Activated effector memory CD4-positive, alpha-beta T cell treated with Interleukin-2 at 50 U/mL for 16 hours (primary cell): ENCODE measurements around the gene ANKRD34B.

Experiments used
- DNase-seq: peaks from one replicate; pipeline ENCODE4 v3.0.0-alpha.2; 2020

Gene ANKRD34B

GRCh38 chr5:80569086-80569960 is 757 bp downstream of the ANKRD34B start:
- DNase-seq: no peak

GRCh38 chr5:80568251-80568650 is 1.8 kb downstream of the ANKRD34B start:
- no peak for DNase-seq

GRCh38 chr5:80566711-80567259 is 3.3 kb downstream of the ANKRD34B start:
- DNase-seq: no peak

- DNase-seq: no peak
Observed at GRCh38 chr5:80565330-80565729, 4.8 kb downstream of the ANKRD34B start.

- DNase-seq: no peak
Observed at GRCh38 chr5:80559244-80559643, 10.8 kb downstream of the ANKRD34B start.

- no peak for DNase-seq
Observed at GRCh38 chr5:80555099-80555498, 15.0 kb downstream of the ANKRD34B start.

GRCh38 chr5:80554646-80555045 is 15.4 kb downstream of the ANKRD34B start:
- DNase-seq: no peak

GRCh38 chr5:80541392-80541791 is 28.7 kb downstream of the ANKRD34B start:
- DNase-seq: no peak

GRCh38 chr5:80540691-80541090 is 29.4 kb downstream of the ANKRD34B start:
- DNase-seq: no peak

- no peak for DNase-seq
Observed at GRCh38 chr5:80516826-80517225, 53.3 kb downstream of the ANKRD34B start.

- no peak for DNase-seq
Observed at GRCh38 chr5:80509362-80509761, 60.7 kb downstream of the ANKRD34B start.

- no peak for DNase-seq
Observed at GRCh38 chr5:80508844-80509243, 61.2 kb downstream of the ANKRD34B start.

GRCh38 chr5:80507663-80508062 is 62.4 kb downstream of the ANKRD34B start:
- DNase-seq: no peak
